KG1 (cell line): Measurements from ENCODE around the gene APOL2.
"Not testable (repeated sequence)": the region's sequence is repeated elsewhere in the genome, so short reads cannot be mapped to it uniquely, and the experiment has no call there.

Experiments
- DNase-seq: peaks from one replicate; lab custom pipeline; 2025; lab: John Stamatoyannopoulos, UW

APOL2 gene

DNA sequence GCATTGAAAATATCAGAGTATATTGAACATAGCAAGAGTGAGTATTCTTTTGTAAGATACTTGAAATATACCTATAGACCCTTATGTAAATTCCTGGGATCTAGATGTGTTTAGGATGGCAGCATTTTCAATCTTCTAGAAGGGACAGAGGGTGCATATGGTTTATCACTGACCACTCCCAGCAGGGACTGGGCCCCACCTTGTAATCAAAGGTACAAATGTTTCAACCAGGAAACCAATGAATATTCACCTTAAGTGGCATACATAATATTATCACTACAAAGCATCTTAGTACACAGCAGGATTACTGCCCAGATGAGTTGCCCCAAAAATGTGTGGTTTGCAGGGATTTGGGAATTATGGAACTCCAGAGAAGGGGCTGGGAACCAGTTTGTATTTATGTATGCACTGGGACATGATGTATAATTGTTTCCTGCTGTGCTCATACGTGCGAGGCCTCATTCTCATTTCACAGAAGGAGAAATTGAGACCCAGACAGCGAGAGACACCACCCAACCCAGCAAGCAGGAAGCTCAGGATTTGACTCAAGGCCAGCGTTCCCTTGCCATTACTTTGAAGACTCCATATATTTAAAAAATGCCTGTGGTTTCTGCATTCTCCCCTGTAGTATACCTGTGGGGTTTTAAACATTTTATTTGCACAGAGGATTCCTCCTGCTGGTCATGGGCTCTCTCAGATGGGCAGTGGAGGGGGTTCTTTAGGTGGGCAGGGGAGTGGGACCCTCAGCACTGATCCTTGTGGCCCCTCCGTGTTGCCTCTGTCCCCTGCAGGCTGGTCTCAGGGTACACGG, 42.9 kb downstream of the APOL2 start:
- DNase-seq = no peak

GRCh38 chr22:36194971-36195370, 44.4 kb downstream of the APOL2 start:
- peak; percentile 20 for DNase-seq

GRCh38 chr22:36194385-36194784, 44.9 kb downstream of the APOL2 start:
- DNase-seq = no peak

- no peak for DNase-seq
Observed at GRCh38 chr22:36193577-36193976, 45.8 kb downstream of the APOL2 start.

GRCh38 chr22:36193171-36193570, 46.2 kb downstream of the APOL2 start:
- DNase-seq = no peak

GRCh38 chr22:36192542-36192941, 46.8 kb downstream of the APOL2 start:
- DNase-seq = no peak

- DNase-seq = no peak
Observed at GRCh38 chr22:36191106-36191836, 48.1 kb downstream of the APOL2 start.

- not testable (repeated sequence) for DNase-seq
Observed at GRCh38 chr22:36187862-36188261, 51.5 kb downstream of the APOL2 start.

- DNase-seq = no peak
Observed at GRCh38 chr22:36185828-36186624, 53.3 kb downstream of the APOL2 start.

DNA sequence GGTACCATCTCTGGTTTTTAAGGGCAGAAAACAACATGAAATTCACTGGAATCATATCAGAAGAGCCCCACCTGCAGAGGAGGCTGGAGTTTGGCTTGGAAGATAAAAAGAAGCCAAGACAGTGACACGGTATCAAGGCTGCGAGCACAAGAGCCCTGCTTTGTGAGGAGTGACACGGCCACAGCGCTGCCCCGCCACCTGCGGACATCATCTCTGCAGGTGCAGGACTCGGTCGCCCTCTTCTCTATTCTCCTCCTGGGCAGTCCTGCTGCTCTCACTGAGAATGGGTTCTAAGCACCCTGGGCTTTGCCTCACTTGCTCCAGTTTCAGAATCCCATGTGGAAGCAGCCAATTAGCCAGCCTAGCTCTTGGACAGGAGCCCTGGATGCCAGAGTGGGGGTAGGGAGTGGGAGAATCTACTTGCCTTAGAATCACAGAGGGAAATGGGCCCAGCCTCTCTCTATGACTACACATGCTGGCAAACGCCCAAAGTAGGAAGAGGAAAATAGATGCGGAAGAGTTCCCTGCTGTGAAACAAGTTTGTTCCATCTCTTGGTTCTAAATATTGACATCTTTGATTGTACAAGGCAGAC, 54.8 kb downstream of the APOL2 start:
- DNase-seq = no peak

GRCh38 chr22:36183446-36183845, 55.9 kb downstream of the APOL2 start:
- DNase-seq = no peak

- DNase-seq = no peak
Observed at GRCh38 chr22:36182857-36183256, 56.5 kb downstream of the APOL2 start.

DNA sequence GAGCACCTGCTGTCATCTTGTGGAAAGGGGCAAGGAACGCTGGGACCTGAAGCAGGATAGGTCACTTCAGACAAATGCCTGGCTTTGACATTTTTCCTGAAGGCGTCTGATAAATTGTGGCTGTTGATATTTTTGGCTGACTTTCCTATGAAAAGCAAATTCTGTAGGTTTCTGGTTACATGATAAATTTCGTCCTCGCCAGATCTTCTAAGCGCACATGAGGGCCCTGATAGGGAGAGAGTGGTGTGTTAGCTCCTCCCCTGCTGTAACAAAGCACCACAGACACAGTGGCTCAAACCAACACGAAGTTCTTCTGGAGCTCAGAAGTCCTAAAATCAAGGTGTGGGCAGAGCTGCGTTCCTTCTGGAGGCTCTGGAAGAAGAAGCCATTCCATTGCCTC, 57.3 kb downstream of the APOL2 start:
- DNase-seq = no peak

- no peak for DNase-seq
Observed at GRCh38 chr22:36180928-36181327, 58.4 kb downstream of the APOL2 start.

- DNase-seq = peak; percentile 20
Observed at GRCh38 chr22:36180038-36180880, 59.1 kb downstream of the APOL2 start.

DNA sequence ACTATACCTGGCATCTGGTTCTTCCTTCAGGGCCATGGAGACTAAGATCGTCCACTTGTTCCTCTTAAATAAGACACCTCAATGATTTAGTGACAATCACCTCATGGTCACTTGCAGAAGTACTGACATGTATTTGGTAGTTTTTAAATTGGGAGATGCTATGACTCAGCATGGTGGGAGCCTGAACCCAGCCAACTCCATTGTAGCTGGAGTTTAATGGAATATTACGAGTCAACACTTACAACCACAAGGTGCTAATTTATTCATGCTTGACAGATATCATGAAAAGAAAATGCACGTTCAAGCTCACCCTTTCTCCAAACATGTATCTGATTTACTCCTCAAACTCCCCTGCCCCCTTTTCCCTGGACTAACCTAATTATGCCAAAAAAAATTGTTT, 62.2 kb downstream of the APOL2 start:
- no peak for DNase-seq
